Endodermal cell (in vitro differentiated cells): Measurements from ENCODE around the gene OR2V2. TPM values are rescaled to one million over a fixed set of nuclear protein-coding genes. Genes with fewer than 3 reads are reported as not detected.

Experiments used
- DNase-seq: peaks from one replicate; pipeline ENCODE4 v3.0.0-alpha.2; 2017
- H3K27ac ChIP-seq: 2 replicates; pipeline ENCODE4 v1.5.1; 2013; ENCODE audit warnings: mild to moderate bottlenecking, low read depth, low read length, moderate library complexity
- H3K27me3 ChIP-seq: 2 replicates; pipeline ENCODE4 v1.6.1; 2013; ENCODE audit warnings: mild to moderate bottlenecking, low read length, moderate library complexity; ENCODE audit not compliant: insufficient read depth, control insufficient read depth, poor library complexity, severe bottlenecking
- H3K36me3 ChIP-seq: 2 replicates; pipeline ENCODE4 v1.7.0; 2013; ENCODE audit warnings: mild to moderate bottlenecking, low read length, moderate library complexity; ENCODE audit not compliant: control insufficient read depth, insufficient read depth
- H3K4me1 ChIP-seq: one replicate; pipeline ENCODE4 v1.7.0; 2013; ENCODE audit warnings: low read length; ENCODE audit not compliant: control insufficient read depth, insufficient read depth
- H3K4me3 ChIP-seq: 2 replicates; pipeline ENCODE4 v1.5.1; 2013; ENCODE audit warnings: mild to moderate bottlenecking, low read length, moderate library complexity
- H3K9ac ChIP-seq: 2 replicates; pipeline ENCODE4 v1.6.1; 2013; ENCODE audit warnings: mild to moderate bottlenecking, low read length, moderate library complexity; ENCODE audit not compliant: poor library complexity, severe bottlenecking; ENCODE audit errors: extremely low read depth
- H3K9me3 ChIP-seq: 2 replicates; pipeline ENCODE4 v1.6.1; 2013; ENCODE audit warnings: mild to moderate bottlenecking, low read length, moderate library complexity; ENCODE audit not compliant: control insufficient read depth
- H3K27ac Mint-ChIP-seq: 2 replicates; pipeline ENCODE4 v1.8.0; 2020; ENCODE audit warnings: mixed read lengths
- H3K27me3 Mint-ChIP-seq: 2 replicates; pipeline ENCODE4 v1.8.0; 2021; ENCODE audit warnings: mild to moderate bottlenecking, mixed read lengths; ENCODE audit not compliant: insufficient read depth
- H3K36me3 Mint-ChIP-seq: 2 replicates; pipeline ENCODE4 v1.8.0; 2020; ENCODE audit warnings: low read depth, mixed read lengths
- H3K4me1 Mint-ChIP-seq: 2 replicates; pipeline ENCODE4 v1.8.0; 2020; ENCODE audit warnings: mixed read lengths
- H3K4me3 Mint-ChIP-seq: 2 replicates; pipeline ENCODE4 v1.8.0; 2020; ENCODE audit warnings: mild to moderate bottlenecking, moderate library complexity, mixed read lengths
- H3K9me3 Mint-ChIP-seq: 2 replicates; pipeline ENCODE4 v1.8.0; 2020; ENCODE audit warnings: mild to moderate bottlenecking, mixed read lengths
- WGBS, 2 experiments: methylation state at CpG; one replicate each; pipeline versions ENCODE4 v1.1.5 to v1.1.7; 2013; ENCODE audit warnings: missing lambda C conversion rate in 2 of 2, mixed read lengths in 1 of 2; ENCODE audit not compliant: insufficient coverage in 1 of 2, insufficient read length in 1 of 2; 5-methylcytosine and 5-hydroxymethylcytosine counted together
- total RNA-seq, 2 donors: library from RNA; stranded (reverse); fragmentation: NEBNext Ultra II Directional in 1 of 2; extraction: Animal tissue kit (Norgen Biotek cat#: 25700) in 1 of 2; gene quantifications; 2 replicates in 1 of 2; 3 replicates in 1 of 2; pipeline ENCODE4 v1.2.1, GENCODE V29; 2021
- TF ChIP-seq, protein P1 (sequence below): fragments of 200-600 bp; sonication (generic); conservative IDR thresholded peaks from 2 replicates; pipeline ENCODE4 v1.5.0; 2021; ENCODE audit warnings: antibody characterized with exemption, mild to moderate bottlenecking

The OR2V2 gene
- total RNA-seq, 2 donors from 2014 or later = not detected

DNA sequence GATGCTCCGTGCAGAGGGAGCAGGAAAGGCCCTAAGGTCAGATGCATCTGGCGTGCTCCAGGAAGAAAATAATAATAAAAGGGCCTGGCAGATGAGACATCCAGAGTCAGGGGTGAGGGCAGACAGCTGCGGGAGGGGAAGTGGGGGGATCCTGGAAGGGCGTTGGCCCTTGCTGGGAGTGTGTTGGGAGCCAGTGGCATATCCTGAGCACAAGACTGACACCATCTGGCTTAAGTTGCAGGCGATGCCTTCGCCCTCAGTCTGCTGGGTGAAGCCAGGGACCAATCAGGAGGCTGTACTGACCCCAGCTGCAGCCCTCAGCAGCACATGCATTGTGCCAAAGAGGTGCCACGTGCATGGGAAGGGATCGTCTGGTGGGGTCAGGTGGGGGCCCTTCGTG, 3.8 kb downstream of the OR2V2 start:
- no peaks in the 10 kb centered on the region for H3K36me3 Mint-ChIP-seq

DNA sequence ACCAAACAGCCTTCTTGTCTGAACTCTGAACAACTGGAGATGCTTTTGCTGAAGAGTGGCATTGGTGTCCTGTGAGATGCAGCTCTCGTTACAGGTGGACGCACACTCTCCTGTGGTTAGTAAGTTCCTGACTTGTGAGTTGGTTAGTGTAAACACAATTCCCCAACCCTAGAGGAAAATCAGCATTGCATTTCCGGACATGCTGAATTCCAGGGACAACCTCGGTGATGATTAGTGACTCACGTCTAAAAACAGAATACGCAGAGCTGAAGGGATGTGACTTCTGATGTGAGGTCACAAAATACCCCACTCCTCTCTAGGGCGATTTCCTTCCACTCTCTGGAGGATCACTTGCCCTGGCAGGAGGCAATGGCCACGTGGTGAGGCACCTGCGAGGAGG, 5.0 kb downstream of the OR2V2 start:
- Histone ChIP-seq H3K27ac (no peak overlapping the region), H3K4me3 (no peak overlapping the region), H3K9me3 (peaks cover 4% of the 10 kb centered on the region), H3K36me3 (no peaks in the 10 kb centered on the region), H3K4me1 (no peaks in the 10 kb centered on the region), H3K9ac (no peak overlapping the region), H3K27me3 (no peaks in the 10 kb centered on the region)
- Mint-ChIP-seq H3K4me1 (no peaks in the 10 kb centered on the region), H3K36me3 (no peaks in the 10 kb centered on the region), H3K27ac (no peak overlapping the region), H3K4me3 (no peak overlapping the region), H3K27me3 (peaks cover 63% of the 10 kb centered on the region), H3K9me3 (peaks cover 2% of the 10 kb centered on the region)
- TF ChIP-seq, protein P1, sequence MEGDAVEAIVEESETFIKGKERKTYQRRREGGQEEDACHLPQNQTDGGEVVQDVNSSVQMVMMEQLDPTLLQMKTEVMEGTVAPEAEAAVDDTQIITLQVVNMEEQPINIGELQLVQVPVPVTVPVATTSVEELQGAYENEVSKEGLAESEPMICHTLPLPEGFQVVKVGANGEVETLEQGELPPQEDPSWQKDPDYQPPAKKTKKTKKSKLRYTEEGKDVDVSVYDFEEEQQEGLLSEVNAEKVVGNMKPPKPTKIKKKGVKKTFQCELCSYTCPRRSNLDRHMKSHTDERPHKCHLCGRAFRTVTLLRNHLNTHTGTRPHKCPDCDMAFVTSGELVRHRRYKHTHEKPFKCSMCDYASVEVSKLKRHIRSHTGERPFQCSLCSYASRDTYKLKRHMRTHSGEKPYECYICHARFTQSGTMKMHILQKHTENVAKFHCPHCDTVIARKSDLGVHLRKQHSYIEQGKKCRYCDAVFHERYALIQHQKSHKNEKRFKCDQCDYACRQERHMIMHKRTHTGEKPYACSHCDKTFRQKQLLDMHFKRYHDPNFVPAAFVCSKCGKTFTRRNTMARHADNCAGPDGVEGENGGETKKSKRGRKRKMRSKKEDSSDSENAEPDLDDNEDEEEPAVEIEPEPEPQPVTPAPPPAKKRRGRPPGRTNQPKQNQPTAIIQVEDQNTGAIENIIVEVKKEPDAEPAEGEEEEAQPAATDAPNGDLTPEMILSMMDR = no peak
- 71 to 73% methylated on average over 4 to 9 of the region's 9 CpGs for WGBS, 2 experiments
- DNase-seq = no peak

More for the DNA sequence above, 3.8 kb downstream of the OR2V2 start:
- no peak overlapping the region for H3K27ac ChIP-seq
- H3K9me3 ChIP-seq = peaks cover 4% of the 10 kb centered on the region
- H3K4me1 Mint-ChIP-seq = peaks cover 7% of the 10 kb centered on the region
- H3K4me3 ChIP-seq = no peak overlapping the region
- H3K4me1 ChIP-seq = no peaks in the 10 kb centered on the region
- TF ChIP-seq, protein P1 = no peak
- no peaks in the 10 kb centered on the region for H3K27me3 ChIP-seq
- no peak overlapping the region for H3K9ac ChIP-seq
- peaks cover 2% of the 10 kb centered on the region for H3K9me3 Mint-ChIP-seq
- H3K27me3 Mint-ChIP-seq = peaks cover 53% of the 10 kb centered on the region
- no peak overlapping the region for H3K4me3 Mint-ChIP-seq
- H3K36me3 ChIP-seq = no peaks in the 10 kb centered on the region
- H3K27ac Mint-ChIP-seq = no peak overlapping the region
- 55 to 63% methylated on average over 9 of the region's 9 CpGs for WGBS, 2 experiments
- peak; percentile 61 for DNase-seq

DNA sequence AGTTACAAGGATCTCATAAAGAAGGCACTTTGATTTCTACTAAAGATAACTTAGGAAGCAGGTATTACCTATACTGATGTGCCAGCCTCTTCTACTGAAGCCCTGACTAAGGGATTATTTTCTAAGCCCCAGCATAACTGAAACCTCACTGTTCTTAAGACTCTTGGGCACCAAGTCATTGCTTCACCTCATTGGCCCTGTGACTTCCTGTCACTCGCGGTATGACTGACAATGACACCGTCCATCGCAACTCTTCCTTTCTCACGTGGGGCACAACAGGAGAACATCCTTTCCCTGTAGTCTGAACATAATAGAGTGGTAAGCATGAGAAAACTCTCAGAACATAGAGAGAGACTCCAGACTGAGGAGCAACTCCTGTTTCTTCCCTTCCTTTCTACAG, 6.4 kb downstream of the OR2V2 start:
- no peaks in the 10 kb centered on the region for H3K36me3 ChIP-seq
- H3K27ac ChIP-seq = no peak overlapping the region
- H3K27me3 ChIP-seq = no peaks in the 10 kb centered on the region
- H3K27ac Mint-ChIP-seq = no peak overlapping the region
- H3K4me3 Mint-ChIP-seq = no peak overlapping the region
- DNase-seq = no peak
- H3K27me3 Mint-ChIP-seq = peaks cover 60% of the 10 kb centered on the region
- H3K4me3 ChIP-seq = no peak overlapping the region
- 83 to 86% methylated on average over 5 of the region's 5 CpGs for WGBS, 2 experiments
- H3K9me3 ChIP-seq = peaks cover 4% of the 10 kb centered on the region
- peaks cover 2% of the 10 kb centered on the region for H3K9me3 Mint-ChIP-seq
- no peaks in the 10 kb centered on the region for H3K36me3 Mint-ChIP-seq
- H3K9ac ChIP-seq = no peak overlapping the region
- no peaks in the 10 kb centered on the region for H3K4me1 Mint-ChIP-seq
- TF ChIP-seq, protein P1 = no peak
- no peaks in the 10 kb centered on the region for H3K4me1 ChIP-seq
